OCI-LY3 (cell line): Measurements from ENCODE around the gene SPSB4.

Source experiments
- CTCF ChIP-seq: fragments of 200-600, 300-600 bp; sonication (generic); IDR thresholded peaks from 2 replicates; pipeline ENCODE4 v1.5.1; 2014; ENCODE audit warnings: antibody characterized with exemption, low read length, low read depth
- EZH2phosphoT487 ChIP-seq: fragments of 200-600 bp; shearing (Covaris generic); IDR thresholded peaks from 2 replicates; pipeline ENCODE4 v1.6.1; 2018; ENCODE audit warnings: antibody characterized with exemption, mixed run types, low read depth

- TF ChIP-seq CTCF (no peak), EZH2phosphoT487 (no peak)
Observed at GRCh38 chr3:141057946-141058800, 7.0 kb downstream of the SPSB4 start.
